Measurements from ENCODE around the gene TMCC1.

TMCC1 gene

DNA sequence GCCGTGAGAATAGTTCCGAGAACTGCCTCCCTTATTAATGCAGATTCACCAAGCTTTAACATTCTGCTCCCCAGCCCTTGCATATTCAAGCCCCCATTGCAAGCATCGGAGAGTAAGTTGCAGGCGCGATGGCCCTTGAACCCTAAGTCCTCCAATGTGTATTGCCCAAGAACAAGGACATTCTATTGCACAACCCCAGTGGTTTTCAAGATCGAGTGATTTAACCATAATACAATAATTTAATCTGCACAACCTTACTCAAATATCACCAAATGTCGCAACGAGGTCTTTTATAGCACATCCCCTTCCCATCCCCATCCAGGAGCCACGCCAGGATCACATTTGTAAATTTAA, 265.4 kb downstream of the TMCC1 start:
- in situ Hi-C loops (cut with HindIII; ENCODE audit: low sequenced_read_pairs): loop anchor here (5.0 kb wide), 1 partner anchor 86 kb away; the partner anchor contains the start of gene H1-8

DNA sequence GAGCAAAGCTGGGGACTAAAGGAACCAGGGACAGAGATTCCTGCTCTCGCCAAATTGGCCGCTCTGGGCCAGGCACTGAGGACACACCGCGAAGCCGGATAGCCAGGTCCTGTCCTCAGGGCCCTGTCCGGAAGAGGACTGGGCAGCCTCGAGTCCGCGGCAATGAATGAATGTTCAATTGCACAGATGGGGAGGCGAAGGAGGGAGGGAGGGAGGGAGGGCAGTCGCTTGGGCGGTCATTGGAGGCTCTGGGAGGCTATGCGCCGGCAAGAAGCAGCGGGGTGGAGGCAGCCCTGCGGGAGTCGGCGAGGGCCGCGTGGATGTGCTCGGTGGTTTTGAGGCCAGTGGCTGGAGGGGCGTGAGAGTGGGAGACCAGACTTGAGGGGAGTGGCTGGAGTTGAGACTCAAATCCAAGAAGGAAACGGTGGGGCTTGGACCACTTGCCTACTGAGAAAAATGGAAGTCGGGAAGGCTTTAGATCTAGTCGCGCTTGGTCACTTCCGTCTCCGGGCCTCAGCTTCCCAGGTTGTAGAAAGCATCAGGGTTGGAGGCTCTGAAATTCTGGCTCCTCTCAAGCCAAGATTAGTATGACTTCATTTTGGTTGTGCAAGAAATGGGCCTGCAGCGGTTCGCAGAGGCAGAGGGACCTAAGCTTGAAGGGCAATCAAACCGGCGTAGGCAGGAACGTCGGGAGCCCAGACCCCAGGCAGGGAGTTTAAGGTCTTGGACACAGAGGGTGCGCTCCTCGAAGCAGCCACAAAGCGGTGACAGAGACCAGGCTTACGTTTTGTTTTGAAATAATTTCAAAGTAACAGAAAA, 266.0 kb downstream of the TMCC1 start:
- in situ Hi-C loops (cut with HindIII; ENCODE audit: low sequenced_read_pairs): loop anchor here (5.0 kb wide), 1 partner anchor 85 kb away; the partner anchor contains the start of gene H1-8

DNA sequence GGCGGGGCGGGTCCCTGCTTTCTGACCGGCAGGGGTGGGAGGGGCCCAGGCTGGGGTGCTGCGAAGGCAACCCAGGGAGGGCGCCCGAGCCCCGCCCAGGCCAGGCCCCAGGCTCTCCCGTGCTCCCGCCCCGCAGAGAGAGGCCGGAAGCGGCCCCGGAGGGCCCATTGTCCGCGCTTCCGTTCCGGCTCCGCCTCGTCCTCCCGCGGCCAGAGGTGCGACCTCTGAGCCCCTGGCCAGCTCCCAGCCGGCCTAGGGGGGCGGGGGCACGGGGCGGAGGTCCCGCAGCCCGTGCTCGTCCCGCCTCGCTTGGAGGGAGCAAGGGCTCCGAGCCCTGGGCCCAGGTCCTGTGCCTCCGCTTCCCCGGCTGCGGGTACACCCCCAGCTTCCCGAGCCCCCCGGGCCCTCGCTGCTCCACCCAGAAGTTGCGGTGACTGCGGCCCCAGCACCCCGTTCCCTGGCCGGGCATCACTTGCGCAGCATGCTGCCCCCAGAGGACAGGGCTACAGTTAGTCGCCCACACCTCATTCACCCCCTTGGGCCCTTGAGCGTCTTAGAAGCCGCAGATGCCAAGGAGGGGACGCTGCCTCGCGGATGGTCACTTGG, 266.7 kb downstream of the TMCC1 start:
- in situ Hi-C loops (cut with HindIII; ENCODE audit: low sequenced_read_pairs): loop anchor here (5.0 kb wide), 1 partner anchor 85 kb away; the partner anchor contains the start of gene H1-8

DNA sequence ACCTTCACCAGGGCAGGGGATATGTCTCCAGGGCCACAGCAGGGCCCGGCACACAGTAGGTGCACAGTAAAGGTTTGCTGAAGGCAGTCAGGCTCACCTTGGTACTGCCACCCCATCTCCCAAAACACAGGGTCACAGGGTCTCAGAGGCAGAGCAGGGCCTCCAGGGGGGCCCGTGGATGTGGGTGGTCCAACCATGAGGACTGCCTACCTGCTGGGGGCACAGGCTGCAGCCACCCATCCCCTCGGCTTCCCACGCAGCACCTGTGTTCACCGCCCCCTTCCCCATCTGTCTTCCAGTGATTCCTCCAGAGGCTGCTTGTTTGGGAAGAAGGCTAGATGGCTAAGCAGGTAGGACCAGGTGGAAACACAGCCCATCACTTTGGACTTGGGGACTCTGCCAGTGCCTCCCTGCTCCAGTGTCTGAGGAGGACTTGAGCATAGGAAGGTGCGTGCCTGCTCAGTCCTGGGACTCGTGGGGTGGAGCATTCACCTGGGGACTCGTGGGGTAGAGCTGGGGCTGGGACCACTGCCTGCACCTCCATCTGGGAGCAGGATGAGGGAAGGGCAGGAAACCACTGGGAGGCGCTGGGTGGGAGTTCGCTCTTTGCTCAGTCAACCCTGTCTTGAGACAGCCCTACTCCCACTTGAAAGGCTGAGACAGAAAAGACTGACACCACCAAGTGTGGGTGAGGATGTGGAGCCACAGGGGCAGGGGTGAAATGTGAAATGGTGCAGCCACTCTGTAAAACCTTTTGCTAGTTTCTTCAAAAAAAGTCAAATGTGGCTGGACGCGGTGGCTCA, 268.2 kb downstream of the TMCC1 start:
- in situ Hi-C loops (cut with HindIII; ENCODE audit: low sequenced_read_pairs): loop anchor here (5.0 kb wide), 1 partner anchor 83 kb away; the partner anchor contains the start of gene H1-8

DNA sequence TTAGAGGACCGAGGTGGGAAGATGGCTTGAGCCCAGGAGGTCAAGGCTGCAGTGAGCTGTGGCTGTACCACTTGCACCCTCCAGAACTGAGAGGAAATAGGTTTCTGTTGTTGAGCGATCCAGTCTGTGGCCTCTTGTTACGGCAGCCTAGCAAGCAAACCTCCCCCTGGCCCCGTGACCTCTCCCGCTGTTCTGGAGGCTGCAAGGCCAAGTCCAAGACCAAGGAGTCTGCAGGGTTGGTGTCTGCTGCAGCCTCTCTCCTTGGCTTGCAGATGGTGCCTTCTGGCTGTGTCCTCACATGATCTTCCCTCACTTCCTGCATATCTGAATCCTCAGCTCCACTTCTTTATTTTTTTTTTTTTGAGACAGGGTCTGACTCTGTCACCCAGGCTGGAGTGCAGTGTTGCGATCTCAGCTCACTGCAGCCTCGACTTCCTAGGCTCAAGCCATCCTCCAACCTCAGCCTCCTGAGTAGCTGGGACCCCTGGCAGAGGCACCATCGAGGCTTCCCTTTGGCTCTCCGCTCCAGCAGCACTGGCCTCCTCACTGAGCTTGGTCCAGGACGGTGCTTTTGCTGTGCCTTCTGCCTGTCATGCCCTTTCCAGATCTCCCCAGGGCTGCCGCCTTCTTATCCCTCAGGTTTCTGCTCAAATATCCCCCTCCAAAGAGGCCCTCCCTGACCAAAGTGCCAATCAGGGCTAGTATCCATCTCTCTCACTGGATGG, 269.0 kb downstream of the TMCC1 start:
- in situ Hi-C loops (cut with HindIII; ENCODE audit: low sequenced_read_pairs): loop anchor here (5.0 kb wide), 1 partner anchor 82 kb away; the partner anchor contains the start of gene H1-8

DNA sequence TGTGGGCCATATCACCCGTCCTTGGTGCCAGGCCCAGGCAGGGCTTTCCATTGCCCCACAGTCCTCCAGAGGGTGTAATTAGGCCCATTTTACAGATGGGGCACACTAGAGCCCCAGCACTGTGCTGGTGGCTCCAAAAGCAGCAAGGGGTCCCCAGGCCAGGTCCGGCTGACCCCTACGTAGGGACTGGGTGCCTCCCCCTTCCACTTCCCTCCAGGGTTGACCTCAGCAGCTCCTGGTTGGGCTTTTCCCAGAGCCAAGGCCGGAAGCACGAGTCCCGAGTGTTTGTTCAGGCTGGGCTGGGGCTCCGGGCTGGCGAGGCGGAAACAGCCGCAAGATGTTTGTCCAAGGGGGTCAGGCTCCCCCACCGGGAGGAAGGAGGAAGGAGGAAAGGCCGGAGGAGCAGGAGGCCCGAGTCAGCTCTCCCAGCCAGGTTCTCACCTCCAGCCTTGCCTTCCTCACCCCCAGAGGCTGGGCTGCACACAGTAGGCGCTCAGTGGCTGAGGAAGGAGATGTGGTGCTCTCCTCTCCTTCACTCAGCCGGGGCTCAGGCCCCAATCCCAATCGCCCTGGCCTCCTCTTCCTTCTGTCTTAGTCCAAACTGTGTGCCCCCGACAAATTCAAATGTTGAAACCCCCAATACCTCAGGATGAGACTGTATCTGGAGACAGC, 269.9 kb downstream of the TMCC1 start:
- in situ Hi-C loops (cut with HindIII; ENCODE audit: low sequenced_read_pairs): no loop called here

DNA sequence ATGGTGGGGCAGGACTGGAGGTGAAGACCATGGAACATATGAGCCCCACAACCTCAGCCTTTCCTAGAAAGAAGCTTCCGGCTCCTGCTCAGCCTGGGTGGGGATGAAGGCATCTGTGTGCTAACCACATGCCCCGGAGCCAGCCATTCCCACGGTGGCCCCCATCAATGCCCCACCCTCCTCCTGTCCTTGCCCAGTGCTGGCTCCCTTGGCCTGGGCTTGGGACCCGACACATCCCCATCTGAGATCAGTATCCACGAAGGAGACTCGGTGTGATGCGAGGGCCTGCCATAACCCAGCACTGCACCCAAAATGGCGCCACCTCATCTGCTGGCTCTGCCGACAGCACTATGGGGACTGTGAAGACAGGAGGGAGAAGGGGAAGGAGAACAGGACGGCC, 270.6 kb downstream of the TMCC1 start:
- in situ Hi-C loops (cut with HindIII; ENCODE audit: low sequenced_read_pairs): no loop called here

DNA sequence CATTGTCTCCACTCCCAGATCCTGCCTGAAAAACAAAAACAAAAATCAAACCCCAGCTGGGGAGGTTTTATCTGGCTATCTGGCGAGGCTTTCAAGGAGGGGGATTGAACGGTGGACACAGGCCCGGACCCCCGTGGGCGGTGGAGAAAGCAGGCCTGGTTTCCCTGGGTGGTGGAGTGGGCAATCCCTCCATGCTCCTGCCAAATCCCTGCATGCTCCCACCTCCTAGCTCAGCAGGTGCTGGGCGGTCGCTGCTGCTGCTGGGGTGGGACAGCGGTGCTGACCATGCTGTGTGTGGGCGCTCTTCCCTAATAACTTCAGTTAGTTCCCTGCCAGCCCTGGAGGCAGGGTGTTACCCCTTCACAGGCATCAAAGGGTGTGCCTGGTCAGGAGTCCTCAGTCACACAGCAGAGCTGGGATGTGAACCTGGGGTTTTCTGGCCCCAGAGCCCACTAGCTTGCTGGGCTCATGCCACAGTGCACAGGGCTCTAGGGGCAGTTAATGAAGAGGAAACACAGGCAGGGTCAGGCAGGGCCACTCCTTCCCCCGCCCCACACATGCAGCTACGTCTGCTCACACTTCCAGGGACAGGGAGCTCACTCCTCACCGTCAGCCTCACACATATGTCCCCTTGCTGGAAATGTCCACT, 271.2 kb downstream of the TMCC1 start:
- in situ Hi-C loops (cut with HindIII; ENCODE audit: low sequenced_read_pairs): no loop called here

DNA sequence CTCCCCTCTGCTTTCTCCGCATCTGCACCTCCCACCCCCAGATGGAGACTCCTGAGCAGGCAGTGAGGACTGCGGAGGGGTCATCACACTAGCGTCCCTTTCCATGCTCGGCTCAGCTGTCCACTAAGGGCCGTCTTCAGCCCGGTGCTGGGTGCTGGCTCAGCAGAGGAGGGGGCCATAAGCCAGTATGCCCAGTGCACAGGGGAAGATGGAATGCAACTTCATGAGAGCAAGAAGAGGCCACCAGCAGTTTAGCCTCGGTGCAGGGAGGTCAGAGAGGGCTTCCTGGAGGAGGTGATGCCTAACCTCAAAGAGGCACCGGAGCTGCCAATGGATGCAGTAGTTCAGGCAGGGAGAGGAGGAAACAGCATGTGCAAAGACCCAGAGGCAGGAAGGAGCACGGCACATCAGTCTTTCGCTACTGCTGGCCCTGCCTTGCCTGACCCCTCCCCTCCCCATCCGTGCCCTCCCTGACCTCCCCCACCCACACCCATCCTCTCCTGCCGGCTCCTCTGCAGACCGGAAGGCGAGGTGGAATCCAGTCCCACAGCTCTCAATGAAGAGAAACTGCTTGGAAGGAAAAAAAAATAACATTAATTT, 271.8 kb downstream of the TMCC1 start:
- in situ Hi-C loops (cut with HindIII; ENCODE audit: low sequenced_read_pairs): no loop called here

DNA sequence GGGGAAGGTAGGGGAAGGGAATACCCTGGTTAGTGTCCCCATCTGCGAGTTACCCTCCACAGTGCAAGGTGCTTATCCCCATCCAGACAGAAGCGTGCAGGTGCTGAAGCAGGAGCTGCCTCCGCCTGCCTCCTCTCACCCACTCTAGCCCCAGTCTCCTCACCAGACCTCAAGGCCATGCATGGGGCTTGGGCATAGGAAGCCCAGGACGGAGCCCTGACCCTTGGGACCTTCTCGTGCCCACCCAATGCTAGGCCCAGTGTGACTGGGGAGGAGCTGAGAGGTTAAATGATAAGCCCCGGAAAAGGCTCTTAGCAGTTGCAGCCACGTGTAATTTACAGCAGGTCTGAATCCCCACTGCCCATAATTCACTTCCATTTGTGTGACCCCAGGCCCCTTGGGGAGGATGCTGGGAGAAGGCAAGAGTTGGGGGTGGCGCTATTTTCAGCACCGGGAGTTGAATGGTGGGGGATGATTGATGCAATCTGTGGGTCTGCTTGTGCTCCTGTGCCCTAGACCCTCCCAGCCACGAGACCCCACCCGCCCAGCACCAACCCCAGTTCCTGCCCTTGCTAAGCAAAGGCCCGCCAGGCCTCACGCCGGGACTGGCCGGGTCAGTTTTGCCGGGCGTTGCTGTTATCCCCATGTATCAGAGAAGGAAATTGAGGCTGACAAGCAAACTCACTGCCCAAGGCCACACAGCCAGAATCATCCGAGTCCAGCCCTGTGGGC, 272.5 kb downstream of the TMCC1 start:
- in situ Hi-C loops (cut with HindIII; ENCODE audit: low sequenced_read_pairs): no loop called here

DNA sequence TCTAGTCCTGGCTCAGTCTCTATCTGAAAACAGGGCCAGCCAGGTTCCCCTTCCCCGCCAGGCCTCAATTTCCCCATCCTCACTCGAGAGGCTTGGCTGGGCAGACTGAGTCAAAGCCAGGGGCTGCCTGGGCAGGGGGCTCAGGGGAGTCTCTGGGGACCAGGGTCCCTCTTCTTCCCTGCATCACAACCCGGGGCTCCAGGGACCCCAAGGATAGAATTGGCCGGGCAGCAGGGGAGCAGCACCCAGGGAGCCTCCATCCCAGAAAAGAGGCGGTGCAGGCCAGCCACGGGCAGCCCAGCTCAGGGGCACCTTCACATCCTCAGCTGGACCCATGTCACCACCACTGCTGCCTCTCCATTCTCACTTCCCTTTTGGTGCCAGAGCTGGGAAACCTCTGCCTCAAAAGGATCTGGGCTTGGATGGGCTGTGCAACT, 273.8 kb downstream of the TMCC1 start:
- in situ Hi-C loops (cut with HindIII; ENCODE audit: low sequenced_read_pairs): no loop called here

DNA sequence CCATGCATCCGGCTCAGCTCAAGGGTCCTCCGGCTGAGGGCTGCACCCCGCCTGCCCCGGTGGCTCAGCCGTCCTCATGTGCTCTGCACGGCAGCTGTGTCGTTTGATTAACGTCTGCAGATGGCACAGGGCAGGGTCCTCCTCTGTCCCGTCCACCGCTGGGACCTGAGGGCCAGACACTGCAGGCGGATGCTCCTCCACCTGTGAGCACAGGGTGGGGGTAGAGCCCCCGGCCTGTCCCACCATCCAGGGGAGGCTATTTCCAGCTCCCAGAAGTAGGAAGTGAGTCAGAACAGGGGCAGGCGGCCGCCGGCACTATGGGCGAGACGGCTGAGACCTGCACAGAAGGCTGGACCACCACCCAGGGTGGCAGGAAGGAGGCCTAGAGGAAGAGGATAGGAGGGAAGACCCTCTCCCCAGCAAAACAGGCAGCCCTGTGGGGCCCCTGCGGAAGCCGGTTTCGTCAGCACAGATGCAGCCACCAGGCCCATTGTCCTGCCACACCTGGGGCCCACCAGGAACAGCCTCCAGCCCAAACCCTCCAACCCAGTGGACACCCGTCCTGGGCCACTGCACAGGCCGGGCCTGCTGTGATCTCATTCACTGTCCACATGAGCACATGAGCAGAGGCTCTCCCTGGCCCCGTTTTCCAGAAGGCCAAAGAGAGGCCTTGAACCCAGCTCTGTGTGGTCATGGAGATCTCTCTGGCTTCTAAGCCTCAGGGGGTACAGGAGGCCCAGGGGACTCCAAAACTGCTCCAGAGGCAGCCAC, 274.4 kb downstream of the TMCC1 start:
- in situ Hi-C loops (cut with HindIII; ENCODE audit: low sequenced_read_pairs): no loop called here

DNA sequence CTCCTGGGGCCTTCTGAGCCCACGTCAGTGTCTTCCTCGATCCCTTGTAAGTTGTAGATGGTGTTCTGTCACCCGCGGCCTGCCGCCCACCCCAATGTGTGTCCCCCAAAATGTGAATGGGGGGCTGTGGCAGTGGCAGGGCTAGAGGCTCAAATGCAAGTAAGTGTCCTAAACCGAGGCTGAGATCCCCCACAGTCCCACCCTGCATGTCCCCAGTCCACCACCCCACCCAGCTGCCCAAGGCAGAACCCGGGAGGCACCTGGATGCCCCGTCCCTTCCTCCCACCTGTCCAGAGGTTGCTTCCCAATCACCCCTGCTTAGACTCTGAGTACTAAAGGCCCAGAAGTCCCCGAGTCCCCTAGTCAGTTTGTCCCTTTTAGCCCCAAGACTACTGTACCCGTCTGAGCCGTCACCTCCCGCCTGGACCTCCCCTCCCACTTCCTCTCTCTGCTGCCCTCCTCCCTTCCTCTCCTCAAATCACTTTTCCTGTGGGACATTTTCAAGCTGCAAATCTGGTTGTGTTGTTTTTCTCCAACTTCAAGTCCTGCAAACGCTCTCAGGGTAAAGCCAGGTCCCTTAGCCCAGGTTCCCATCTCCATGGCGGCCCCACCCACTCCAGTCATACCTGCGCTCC, 275.2 kb downstream of the TMCC1 start:
- in situ Hi-C loops (cut with HindIII; ENCODE audit: low sequenced_read_pairs): no loop called here

DNA sequence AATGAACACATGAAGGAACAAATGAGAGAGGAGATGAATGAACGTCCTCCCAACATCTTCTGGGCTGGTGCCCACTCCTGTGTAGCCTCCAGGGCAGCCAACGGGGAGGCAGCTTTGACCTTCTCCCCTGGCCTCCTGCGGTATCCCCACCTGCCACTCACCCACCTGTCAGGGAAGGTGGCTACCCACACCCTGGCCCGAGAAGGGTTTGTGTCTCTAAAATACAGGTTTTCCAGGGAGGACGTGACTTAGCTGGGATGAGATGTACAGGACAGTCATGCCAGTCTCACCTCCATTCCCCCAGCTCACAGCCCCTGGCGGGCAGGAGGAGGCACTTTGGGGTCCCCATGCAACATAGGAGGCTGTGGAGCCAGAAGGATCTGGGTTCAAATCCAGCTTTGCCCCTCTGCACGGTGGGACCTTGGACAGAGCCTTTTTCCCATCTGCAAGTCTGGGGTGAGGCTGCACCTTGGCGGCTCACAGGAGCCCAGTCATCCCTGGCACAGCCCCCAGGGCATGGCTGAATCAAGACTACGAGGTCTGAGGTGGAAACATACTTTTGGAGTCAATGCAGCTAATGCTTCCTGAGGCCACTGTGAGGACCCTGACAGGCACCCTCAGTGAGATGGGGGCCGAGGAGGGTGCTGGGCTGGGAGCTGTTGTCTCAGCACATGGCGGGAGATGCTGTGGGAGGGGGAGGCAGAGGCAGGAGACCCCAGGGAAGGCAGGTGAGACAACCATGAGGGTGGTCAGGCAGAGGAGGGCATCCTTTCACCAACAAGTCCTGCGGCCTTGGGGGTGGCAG, 275.9 kb downstream of the TMCC1 start:
- in situ Hi-C loops (cut with HindIII; ENCODE audit: low sequenced_read_pairs): no loop called here

DNA sequence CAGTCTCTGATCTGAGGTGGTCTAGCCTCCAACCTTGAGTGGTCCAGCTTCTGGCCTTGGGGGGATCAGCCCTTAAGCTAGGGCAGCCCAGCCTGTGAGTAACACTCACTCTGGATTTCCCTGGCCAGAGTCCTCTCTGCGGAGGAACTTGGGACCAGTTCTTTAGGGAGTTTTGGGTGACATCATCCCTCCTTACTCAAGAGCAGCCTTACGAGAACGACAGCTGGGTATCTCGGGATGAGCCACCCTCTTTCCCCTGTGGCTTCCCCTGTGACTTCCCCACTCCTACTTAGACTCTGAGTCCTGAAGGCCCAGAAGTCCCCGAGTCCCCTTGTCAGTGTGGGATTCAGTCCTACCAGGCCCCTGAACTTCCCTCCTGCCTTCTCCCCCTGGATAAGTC, 276.8 kb downstream of the TMCC1 start:
- in situ Hi-C loops (cut with HindIII; ENCODE audit: low sequenced_read_pairs): no loop called here

DNA sequence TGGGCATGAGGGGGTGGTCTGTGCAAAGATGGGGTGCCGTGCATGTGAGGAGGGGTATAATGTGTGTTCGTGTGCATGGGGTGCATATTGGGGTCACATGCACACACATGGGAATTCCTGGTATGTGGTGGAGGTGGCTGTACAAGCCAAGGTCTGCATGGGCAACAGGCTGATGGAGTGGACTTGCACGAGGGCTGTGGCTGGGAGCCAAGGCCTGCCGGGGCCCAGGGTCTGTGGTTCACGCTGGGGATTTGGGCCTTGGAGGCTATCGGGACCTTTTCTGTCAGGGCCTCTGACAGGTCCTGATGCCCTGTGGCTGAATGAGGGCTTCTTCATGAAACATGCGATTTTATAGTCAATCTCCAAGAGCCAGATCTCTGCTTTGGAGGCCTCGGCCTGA, 277.2 kb downstream of the TMCC1 start:
- in situ Hi-C loops (cut with HindIII; ENCODE audit: low sequenced_read_pairs): no loop called here
